ENCODE results near the gene NUDT1. TPM values are rescaled to one million over a fixed set of nuclear protein-coding genes. Genes with fewer than 3 reads are reported as not detected.

NUDT1 gene
- polyA plus RNA-seq, 3 donors from 2014 or later = 63.0 to 74.3 (median 67.4) TPM

- Mint-ChIP-seq H3K4me3 (no peak overlapping the region), H3K27me3 (ENCODE audit: low read depth in 3 of 3) (peaks cover 0 to 2% (median 1%) of the 10 kb centered on the region in 3 donors), H3K9me3 (no peaks in the 10 kb centered on the region), H3K36me3 (peaks cover 0 to 10% (median 8%) of the 10 kb centered on the region in 3 donors), H3K27ac (no peak overlapping the region), H3K4me1 (peaks cover 33 to 36% of the 10 kb centered on the region in 2 donors)
- no peak for DNase-seq
Measured at GRCh38 chr7:2251381-2251780, 9.4 kb downstream of the NUDT1 start.

- Mint-ChIP-seq H3K36me3 (peaks cover 0 to 11% (median 10%) of the 10 kb centered on the region in 3 donors), H3K27me3 (ENCODE audit: low read depth in 3 of 3) (peaks cover 1 to 2% (median 2%) of the 10 kb centered on the region in 3 donors), H3K4me3 (no peak overlapping the region), H3K9me3 (no peaks in the 10 kb centered on the region), H3K27ac (no peak overlapping the region), H3K4me1 (peaks cover 31 to 35% of the 10 kb centered on the region in 2 donors)
- peak; percentile 40 to 61 (median 47) for DNase-seq
Measured at GRCh38 chr7:2251841-2252771, 10.1 kb downstream of the NUDT1 start.

GRCh38 chr7:2253021-2253420 lies 11.0 kb downstream of the NUDT1 start:
- H3K4me1 Mint-ChIP-seq = peaks cover 27 to 32% of the 10 kb centered on the region in 2 donors
- peaks cover 1 to 2% (median 2%) of the 10 kb centered on the region in 3 donors for H3K27me3 Mint-ChIP-seq (ENCODE audit: low read depth in 3 of 3)
- no peak overlapping the region for H3K4me3 Mint-ChIP-seq
- no peak overlapping the region for H3K27ac Mint-ChIP-seq
- H3K36me3 Mint-ChIP-seq = peaks cover 0 to 11% (median 10%) of the 10 kb centered on the region in 3 donors
- DNase-seq = no peak
- H3K9me3 Mint-ChIP-seq = no peaks in the 10 kb centered on the region

GRCh38 chr7:2253525-2254244 lies 11.7 kb downstream of the NUDT1 start:
- no peaks in the 10 kb centered on the region for H3K9me3 Mint-ChIP-seq
- H3K4me1 Mint-ChIP-seq = peaks cover 22 to 26% of the 10 kb centered on the region in 2 donors
- peaks cover 1 to 2% (median 2%) of the 10 kb centered on the region in 3 donors for H3K27me3 Mint-ChIP-seq (ENCODE audit: low read depth in 3 of 3)
- no peak for DNase-seq
- H3K4me3 Mint-ChIP-seq = no peak overlapping the region
- no peak overlapping the region for H3K27ac Mint-ChIP-seq
- H3K36me3 Mint-ChIP-seq = peaks cover 0 to 11% (median 10%) of the 10 kb centered on the region in 3 donors

- DNase-seq = no peak
- no peak overlapping the region for H3K4me3 Mint-ChIP-seq
- peaks cover 2 to 6% (median 5%) of the 10 kb centered on the region in 3 donors for H3K27me3 Mint-ChIP-seq (ENCODE audit: low read depth in 3 of 3)
- H3K27ac Mint-ChIP-seq = peak overlapping the region in 1 of 6 donors; percentile 32
- H3K9me3 Mint-ChIP-seq = no peaks in the 10 kb centered on the region
- peaks cover under 1 to 6% (median 5%) of the 10 kb centered on the region in 3 donors for H3K36me3 Mint-ChIP-seq
- peaks cover 22 to 26% of the 10 kb centered on the region in 2 donors for H3K4me1 Mint-ChIP-seq
Measured at GRCh38 chr7:2254429-2255144, 12.6 kb downstream of the NUDT1 start.

GRCh38 chr7:2255145-2256139 lies 13.4 kb downstream of the NUDT1 start:
- H3K4me3 Mint-ChIP-seq = no peak overlapping the region
- H3K4me1 Mint-ChIP-seq = peaks cover 23 to 27% of the 10 kb centered on the region in 2 donors
- no peaks in the 10 kb centered on the region for H3K9me3 Mint-ChIP-seq
- H3K36me3 Mint-ChIP-seq = peaks cover 3 to 8% (median 6%) of the 10 kb centered on the region in 3 donors
- H3K27ac Mint-ChIP-seq = no peak overlapping the region
- no peak for DNase-seq
- H3K27me3 Mint-ChIP-seq (ENCODE audit: low read depth in 3 of 3) = peaks cover 2 to 6% (median 5%) of the 10 kb centered on the region in 3 donors

- DNase-seq = no peak
- H3K27me3 Mint-ChIP-seq (ENCODE audit: low read depth in 3 of 3) = peaks cover 2 to 6% (median 5%) of the 10 kb centered on the region in 3 donors
- peaks cover 3 to 9% (median 6%) of the 10 kb centered on the region in 3 donors for H3K36me3 Mint-ChIP-seq
- H3K4me3 Mint-ChIP-seq = no peak overlapping the region
- H3K9me3 Mint-ChIP-seq = no peaks in the 10 kb centered on the region
- no peak overlapping the region for H3K27ac Mint-ChIP-seq
- peaks cover 24 to 27% of the 10 kb centered on the region in 2 donors for H3K4me1 Mint-ChIP-seq
Measured at GRCh38 chr7:2256306-2257045, 14.4 kb downstream of the NUDT1 start.

GRCh38 chr7:2257046-2257551 lies 15.1 kb downstream of the NUDT1 start:
- Mint-ChIP-seq H3K27ac (no peak overlapping the region), H3K9me3 (no peaks in the 10 kb centered on the region), H3K36me3 (peaks cover 3 to 15% (median 6%) of the 10 kb centered on the region in 3 donors), H3K4me3 (no peak overlapping the region), H3K27me3 (ENCODE audit: low read depth in 3 of 3) (peaks cover 2 to 8% (median 5%) of the 10 kb centered on the region in 3 donors), H3K4me1 (peaks cover 20 to 22% of the 10 kb centered on the region in 2 donors)
- DNase-seq = no peak

GRCh38 chr7:2257651-2258050 lies 15.6 kb downstream of the NUDT1 start:
- H3K36me3 Mint-ChIP-seq = peaks cover 3 to 20% (median 6%) of the 10 kb centered on the region in 3 donors
- H3K27ac Mint-ChIP-seq = no peak overlapping the region
- H3K4me1 Mint-ChIP-seq = peaks cover 18% of the 10 kb centered on the region in 2 donors
- H3K4me3 Mint-ChIP-seq = no peak overlapping the region
- no peak for DNase-seq
- H3K27me3 Mint-ChIP-seq (ENCODE audit: low read depth in 3 of 3) = peaks cover 2 to 8% (median 5%) of the 10 kb centered on the region in 3 donors
- H3K9me3 Mint-ChIP-seq = no peaks in the 10 kb centered on the region

- H3K27ac Mint-ChIP-seq = peak overlapping the region in 3 of 6 donors; percentile 21 to 76 (median 64)
- H3K36me3 Mint-ChIP-seq = peaks cover 3 to 20% (median 6%) of the 10 kb centered on the region in 3 donors
- peaks cover 15 to 18% of the 10 kb centered on the region in 2 donors for H3K4me1 Mint-ChIP-seq
- peaks cover 2 to 6% (median 5%) of the 10 kb centered on the region in 3 donors for H3K27me3 Mint-ChIP-seq (ENCODE audit: low read depth in 3 of 3)
- H3K4me3 Mint-ChIP-seq = peak overlapping the region; percentile 32 to 60 (median 44)
- H3K9me3 Mint-ChIP-seq = no peaks in the 10 kb centered on the region
- peak; percentile 59 to 68 (median 63) for DNase-seq
Measured at GRCh38 chr7:2258661-2259365, 16.8 kb downstream of the NUDT1 start.

GRCh38 chr7:2259480-2259879 lies 17.5 kb downstream of the NUDT1 start:
- no peak for DNase-seq
- Mint-ChIP-seq H3K9me3 (peaks cover 0 to 2% (median 0%) of the 10 kb centered on the region in 6 donors), H3K4me1 (peaks cover 15 to 18% of the 10 kb centered on the region in 2 donors), H3K36me3 (peaks cover 9 to 27% (median 12%) of the 10 kb centered on the region in 3 donors), H3K27ac (peak overlapping the region in 3 of 6 donors; percentile 64 to 76 (median 70)), H3K27me3 (ENCODE audit: low read depth in 3 of 3) (peaks cover 2 to 6% (median 4%) of the 10 kb centered on the region in 3 donors), H3K4me3 (peak overlapping the region in 4 of 5 donors; percentile 41 to 60 (median 51))
